Right kidney (tissue), 1 donor: ENCODE measurements around the gene HS2ST1.
"Not testable (repeated sequence)": the region's sequence is repeated elsewhere in the genome, so short reads cannot be mapped to it uniquely, and the experiment has no call there.

Experiments used
- DNase-seq: peaks from one replicate; pipeline ENCODE4 v3.0.0-alpha.2; 2016

HS2ST1 gene

DNA sequence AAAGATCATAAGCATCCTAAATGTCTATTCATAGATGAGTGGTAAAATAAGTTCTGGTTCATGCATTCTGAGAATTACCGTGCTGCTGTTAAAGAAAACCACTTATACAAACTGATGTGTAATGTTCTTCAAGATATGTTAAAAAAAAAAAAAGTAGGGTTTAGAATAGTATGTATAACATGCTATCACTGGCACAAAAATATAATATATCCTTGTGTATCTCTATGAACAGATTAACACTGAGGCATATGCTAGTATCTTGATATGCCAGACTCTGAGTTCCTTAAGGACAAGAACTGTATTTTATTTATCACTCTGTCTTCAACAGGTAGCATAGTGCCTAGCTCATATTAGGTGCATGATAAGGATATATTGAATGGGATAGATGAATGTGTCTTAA is 108.9 kb downstream of the HS2ST1 start:
- DNase-seq, result no peak

- no peak for DNase-seq
These were observed 110.6 kb downstream of the HS2ST1 start for GRCh38 chr1:87024936-87025540.

DNA sequence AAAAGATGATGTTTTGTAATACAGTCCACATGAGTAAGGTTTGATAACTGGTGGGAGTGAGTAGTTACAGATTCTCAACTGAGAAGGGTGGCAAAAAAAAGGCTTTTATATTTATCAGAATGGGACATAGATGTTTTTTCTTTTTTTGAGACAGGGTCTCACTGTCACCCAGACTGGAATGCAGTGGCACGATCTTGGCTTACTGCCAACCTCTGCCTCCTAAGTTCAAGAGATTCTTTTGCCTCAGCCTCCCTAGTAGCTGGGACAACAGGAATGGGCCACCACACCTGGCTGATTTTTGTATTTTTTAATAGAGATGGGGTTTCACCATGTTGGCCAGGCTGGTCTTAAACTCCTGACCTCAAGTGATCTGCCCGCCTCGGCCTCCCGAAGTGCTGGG is 113.1 kb downstream of the HS2ST1 start:
- DNase-seq, result not testable (repeated sequence)

- DNase-seq, result no peak
These were observed 114.1 kb downstream of the HS2ST1 start for GRCh38 chr1:87028576-87028975.

DNA sequence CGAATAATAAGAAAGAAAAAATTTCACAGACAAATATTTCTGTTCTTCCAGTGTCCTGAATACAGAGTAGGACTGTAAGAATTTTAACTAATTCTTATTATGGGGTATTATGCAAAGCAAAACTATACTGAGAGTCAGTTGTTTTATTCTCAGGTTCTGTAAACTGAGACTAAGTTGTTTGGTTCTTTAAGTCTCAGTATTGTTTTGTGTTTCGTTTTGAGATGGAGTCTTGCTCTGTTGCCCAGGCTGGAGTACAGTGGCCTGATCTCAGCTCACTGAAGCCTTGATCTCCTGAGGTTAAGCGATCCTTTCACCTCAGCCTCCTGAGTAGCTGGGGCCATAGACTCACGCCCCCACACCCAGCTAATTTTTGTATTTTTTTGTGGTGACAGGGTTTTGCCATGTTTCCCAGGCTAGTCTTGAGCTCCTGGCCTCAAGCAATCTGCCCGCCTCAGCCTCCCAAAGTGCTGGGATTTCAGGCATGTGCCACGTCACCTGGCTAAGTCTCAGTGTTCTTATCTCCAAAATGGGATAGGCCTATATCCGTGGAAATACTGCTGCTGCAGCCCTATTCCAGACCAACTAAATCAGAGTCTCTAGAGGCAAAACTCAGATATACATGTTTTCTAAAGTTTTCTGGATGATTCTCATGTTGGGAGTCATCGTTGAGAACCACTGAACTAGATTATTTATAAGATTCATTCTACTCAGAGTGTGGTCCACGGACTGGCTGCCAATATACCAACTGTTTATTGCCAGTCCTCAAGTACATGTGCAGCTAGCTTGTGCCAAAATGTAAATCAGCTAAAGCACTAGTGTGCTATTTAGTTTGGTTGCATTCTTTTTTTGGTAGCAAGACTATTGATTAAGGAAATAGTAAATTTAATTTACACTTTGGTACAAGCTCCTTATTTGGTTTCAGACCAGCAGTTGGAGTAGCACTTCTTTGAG is 116.6 kb downstream of the HS2ST1 start:
- no peak for DNase-seq

DNA sequence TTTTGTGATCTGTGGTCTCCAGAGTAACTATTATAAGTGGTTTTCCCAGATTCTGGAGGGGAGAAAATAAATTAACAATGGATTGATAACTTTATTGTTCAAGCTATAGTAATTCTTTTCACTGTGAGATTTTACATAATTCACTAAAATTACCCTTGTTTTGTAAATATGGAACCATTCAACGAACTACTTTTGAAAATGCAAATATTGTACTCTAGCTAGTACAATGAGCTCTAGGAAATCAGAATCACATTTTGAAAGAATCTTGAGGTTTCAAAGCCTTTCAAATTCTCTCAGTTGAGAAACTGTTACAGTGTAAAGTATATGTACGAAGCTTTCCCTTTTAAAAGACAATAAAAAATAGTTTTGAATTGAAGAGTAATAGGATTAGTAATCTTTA is 119.9 kb downstream of the HS2ST1 start:
- DNase-seq, result no peak

- DNase-seq, result no peak
These were observed 124.7 kb downstream of the HS2ST1 start for GRCh38 chr1:87039096-87039495.

DNA sequence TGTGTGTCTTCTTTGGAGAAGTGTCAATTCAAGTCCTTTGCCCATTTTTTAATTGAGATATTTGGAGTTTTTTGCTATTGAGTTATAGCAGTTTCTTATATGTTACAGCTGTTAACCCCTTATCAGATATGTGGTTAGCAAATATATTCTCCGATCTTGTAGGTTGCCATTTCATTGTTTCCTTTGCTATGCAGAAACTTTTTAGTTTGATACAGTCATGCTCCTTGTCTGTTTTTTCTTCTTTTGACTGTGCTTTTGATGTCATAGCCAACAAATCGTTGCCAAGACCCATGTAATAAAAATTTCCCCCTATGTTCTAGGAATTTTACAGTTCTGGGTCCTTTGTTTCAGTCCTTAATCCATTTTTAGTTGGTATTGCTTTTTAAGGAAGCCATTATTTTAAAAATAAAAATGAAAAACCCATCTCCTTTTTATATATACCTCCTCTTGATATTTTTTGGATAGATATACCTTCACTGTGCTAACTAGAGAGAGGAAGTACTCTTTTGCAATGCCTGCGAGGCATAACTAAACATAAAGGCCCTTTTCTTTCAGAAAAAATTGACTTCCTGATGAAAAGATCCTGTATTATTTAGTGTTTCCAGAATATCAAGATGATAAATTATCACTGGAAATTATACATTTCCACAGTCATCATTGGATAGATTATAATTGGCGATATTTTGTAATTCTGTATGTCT is 127.8 kb downstream of the HS2ST1 start:
- no peak for DNase-seq

- no peak for DNase-seq
These were observed 130.0 kb downstream of the HS2ST1 start for GRCh38 chr1:87044424-87044823.

GRCh38 chr1:87044840-87045239 is 130.4 kb downstream of the HS2ST1 start:
- DNase-seq, result no peak

DNA sequence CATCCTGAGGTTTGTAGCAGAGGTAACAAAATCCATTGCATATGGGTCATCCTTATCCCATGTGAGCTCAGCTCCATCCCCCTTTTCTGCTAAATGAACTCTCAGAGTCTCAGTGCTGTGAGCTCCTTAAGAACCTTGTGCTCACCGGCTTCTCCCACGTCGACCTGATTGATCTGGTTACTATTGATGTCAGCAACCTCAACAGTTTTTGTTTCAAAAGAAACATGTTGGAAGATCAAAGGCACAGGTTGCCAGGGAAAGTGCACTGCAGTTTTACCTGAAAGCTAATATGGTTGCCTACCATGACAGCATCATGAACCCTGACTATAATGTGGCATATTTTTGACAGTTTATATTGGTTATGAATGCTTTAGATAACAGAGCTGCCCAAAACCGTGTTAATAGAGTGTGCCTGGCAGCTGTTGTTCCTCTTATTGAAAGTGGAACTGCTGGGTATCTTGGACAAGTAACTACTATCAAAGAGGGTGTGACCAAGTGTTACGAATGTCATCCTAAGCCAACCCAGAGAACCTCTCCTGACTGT is 131.4 kb downstream of the HS2ST1 start:
- no peak for DNase-seq

GRCh38 chr1:87046951-87047350 is 132.5 kb downstream of the HS2ST1 start:
- no peak for DNase-seq

GRCh38 chr1:87048237-87048636 is 133.8 kb downstream of the HS2ST1 start:
- no peak for DNase-seq

DNA sequence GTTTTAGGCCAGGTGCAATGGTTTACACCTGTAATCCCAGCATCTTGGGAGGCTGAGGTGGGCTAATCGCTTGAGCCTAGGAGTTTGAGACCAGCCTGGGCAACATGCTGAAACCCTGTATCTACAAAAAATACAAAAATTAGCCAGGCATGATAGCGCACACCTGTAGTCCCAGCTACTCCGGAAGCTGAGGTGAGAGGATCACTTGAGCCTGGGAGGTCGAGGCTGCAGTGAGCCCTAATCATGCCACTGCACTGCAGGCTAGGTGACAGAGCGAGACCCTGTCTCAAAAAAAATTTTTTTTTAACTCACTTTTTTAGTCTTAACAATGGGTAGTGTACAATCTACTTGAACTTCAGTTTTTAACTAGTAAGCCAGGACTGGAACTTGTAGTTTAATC is 137.5 kb downstream of the HS2ST1 start:
- DNase-seq, result no peak

DNA sequence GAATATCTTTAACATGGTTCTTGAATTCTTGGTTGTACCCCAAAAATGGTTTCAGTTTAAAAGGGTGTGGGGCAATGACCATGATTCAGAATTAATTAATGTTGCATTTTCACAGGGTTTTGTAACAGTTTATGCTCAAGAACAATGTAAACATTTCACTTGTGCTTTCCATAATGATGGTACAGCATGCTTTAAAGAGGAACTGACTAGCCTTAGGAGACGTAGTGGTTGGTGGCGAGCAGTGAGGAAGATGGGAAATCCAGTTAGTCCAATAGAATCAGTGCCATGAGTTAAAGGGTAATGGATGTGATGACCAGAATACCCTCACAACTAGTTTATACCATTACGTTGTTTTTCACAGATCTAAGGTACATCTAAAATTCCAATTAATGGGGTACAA is 138.0 kb downstream of the HS2ST1 start:
- no peak for DNase-seq

DNA sequence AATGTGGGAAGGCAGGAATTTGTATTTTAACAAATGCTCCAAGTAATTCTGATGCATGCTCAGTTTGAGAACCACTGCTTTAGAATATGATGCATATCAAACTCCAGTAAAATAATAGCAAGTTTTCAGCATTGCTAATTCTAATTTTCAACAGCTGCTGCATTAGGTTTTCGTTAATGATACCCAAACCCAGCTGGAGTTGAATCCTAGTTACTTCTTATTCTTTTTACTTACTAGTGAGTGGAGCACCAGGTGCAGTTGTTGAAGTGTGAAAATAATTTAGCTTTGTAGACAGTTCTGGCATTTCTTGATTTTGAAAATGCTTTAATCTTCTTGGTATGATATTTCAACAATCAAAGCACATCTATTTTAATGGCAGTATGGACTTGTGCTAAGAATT is 138.5 kb downstream of the HS2ST1 start:
- no peak for DNase-seq

GRCh38 chr1:87053446-87053845 is 139.0 kb downstream of the HS2ST1 start:
- no peak for DNase-seq

DNA sequence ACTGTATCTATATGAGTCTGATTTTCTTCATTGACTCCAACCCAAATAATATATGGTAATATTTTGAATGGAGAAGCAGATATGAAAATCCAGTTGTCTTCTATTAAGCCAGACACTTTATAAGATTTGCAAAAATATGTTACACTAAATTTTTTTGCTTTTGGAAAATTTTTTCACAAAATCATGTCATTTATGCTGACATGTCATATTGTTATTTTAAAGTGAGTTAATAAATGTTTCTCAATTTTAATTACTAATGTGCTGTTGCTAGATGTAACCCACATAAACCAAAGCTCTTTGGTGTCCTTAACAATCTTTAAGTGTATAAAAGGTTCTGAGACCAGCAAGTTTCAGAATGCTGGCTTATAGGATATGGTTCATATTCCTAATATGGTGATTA is 142.5 kb downstream of the HS2ST1 start:
- no peak for DNase-seq

- DNase-seq, result no peak
These were observed 143.9 kb downstream of the HS2ST1 start for GRCh38 chr1:87058343-87058649.

DNA sequence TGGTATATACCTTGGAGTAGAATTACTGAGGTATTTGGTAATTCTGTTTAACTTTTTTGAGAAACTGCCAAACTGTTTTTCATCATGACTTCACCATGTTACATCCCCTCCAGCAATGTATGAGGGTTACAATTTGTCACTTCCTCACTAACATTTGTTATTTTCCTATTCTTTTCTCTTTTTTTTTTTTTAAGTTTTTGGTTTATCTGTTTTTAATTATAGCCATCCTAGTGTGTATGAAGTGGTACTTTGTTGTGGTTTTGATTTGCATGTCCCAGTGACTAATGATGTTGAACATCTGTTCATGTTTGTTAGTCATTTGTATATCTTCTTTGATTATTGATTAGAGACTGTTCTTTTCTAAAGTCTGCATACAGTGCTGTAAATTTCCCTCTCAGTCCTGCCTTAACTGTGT is 147.3 kb downstream of the HS2ST1 start:
- no peak for DNase-seq

- no peak for DNase-seq
These were observed 148.3 kb downstream of the HS2ST1 start for GRCh38 chr1:87062687-87063086.

DNA sequence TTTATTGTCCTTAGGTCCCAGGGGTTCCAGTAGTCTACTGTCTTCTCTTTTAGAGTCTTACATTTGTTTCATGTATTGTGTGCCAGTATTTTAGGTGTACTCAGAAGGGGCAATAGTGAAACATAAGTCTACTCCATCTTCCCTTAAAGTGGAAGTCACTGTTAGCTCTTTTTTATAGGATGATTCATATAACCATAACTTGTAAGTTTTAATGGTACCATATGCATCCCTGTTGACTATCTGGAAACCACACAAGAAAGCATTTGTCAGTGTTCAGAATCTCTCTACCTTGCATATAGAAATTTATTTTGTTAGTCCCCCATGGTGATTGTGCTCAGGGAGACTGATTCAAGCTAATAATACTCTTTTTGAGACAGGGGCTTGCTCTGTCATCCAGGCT is 149.9 kb downstream of the HS2ST1 start:
- no peak for DNase-seq

DNA sequence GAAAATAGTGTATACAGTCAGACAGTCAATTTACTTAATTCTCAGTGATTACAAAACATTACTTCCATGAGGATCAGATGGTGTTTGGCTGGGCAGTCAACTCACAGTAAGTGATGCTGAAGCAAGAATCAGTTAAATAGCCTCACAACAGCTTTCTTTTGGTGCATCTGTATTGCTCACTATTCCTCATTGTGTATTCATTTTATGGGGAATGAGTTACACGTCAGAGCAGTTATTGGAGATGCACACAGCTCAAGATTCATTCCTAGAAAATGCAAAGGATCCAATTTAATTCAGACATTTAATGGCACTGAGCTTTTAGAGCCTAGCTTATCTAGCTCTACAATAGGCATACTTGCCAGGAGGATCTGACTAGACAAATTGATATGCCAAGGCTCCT is 150.6 kb downstream of the HS2ST1 start:
- DNase-seq, result no peak
